GM12864 (cell line): ENCODE data around the gene PRKAA1.

Source experiments
- DNase-seq: peaks from one replicate; pipeline ENCODE4 v3.0.0-alpha.2; 2011; ENCODE audit warnings: low read depth
- H3K4me3 ChIP-seq: 2 replicates; pipeline ENCODE4 v1.5.1; 2011; ENCODE audit warnings: mild to moderate bottlenecking, low read depth, low read length, control low read depth
- TF ChIP-seq, protein P1 (sequence below): IDR thresholded peaks from 2 replicates; pipeline ENCODE4 v1.5.1; 2011; ENCODE audit warnings: low read depth, mild to moderate bottlenecking, moderate library complexity, low read length, control low read depth, inconsistent platforms; ENCODE audit errors: missing control alignments

PRKAA1 gene

DNA sequence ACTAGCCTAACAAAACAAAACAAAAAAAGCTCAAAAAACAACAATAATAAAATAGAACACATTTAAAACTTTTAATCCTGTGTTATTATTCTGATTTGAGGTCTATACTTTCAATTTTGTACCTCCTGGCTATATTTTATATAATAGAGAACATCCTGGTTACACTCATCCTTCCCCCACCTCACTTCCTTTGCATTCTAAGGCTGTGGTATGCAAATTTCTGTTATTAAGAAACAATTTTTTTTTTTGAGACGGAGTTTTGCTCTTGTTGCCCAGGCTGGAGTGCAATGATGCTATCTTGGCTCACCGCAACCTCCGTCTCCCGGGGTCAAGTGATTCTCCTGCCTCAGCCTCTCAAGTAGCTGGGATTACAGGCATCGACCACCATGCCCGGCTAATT, 39.9 kb upstream of the PRKAA1 start:
- no peak for DNase-seq
- no peak overlapping the region for H3K4me3 ChIP-seq
- TF ChIP-seq, protein P1, sequence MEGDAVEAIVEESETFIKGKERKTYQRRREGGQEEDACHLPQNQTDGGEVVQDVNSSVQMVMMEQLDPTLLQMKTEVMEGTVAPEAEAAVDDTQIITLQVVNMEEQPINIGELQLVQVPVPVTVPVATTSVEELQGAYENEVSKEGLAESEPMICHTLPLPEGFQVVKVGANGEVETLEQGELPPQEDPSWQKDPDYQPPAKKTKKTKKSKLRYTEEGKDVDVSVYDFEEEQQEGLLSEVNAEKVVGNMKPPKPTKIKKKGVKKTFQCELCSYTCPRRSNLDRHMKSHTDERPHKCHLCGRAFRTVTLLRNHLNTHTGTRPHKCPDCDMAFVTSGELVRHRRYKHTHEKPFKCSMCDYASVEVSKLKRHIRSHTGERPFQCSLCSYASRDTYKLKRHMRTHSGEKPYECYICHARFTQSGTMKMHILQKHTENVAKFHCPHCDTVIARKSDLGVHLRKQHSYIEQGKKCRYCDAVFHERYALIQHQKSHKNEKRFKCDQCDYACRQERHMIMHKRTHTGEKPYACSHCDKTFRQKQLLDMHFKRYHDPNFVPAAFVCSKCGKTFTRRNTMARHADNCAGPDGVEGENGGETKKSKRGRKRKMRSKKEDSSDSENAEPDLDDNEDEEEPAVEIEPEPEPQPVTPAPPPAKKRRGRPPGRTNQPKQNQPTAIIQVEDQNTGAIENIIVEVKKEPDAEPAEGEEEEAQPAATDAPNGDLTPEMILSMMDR = no peak

DNA sequence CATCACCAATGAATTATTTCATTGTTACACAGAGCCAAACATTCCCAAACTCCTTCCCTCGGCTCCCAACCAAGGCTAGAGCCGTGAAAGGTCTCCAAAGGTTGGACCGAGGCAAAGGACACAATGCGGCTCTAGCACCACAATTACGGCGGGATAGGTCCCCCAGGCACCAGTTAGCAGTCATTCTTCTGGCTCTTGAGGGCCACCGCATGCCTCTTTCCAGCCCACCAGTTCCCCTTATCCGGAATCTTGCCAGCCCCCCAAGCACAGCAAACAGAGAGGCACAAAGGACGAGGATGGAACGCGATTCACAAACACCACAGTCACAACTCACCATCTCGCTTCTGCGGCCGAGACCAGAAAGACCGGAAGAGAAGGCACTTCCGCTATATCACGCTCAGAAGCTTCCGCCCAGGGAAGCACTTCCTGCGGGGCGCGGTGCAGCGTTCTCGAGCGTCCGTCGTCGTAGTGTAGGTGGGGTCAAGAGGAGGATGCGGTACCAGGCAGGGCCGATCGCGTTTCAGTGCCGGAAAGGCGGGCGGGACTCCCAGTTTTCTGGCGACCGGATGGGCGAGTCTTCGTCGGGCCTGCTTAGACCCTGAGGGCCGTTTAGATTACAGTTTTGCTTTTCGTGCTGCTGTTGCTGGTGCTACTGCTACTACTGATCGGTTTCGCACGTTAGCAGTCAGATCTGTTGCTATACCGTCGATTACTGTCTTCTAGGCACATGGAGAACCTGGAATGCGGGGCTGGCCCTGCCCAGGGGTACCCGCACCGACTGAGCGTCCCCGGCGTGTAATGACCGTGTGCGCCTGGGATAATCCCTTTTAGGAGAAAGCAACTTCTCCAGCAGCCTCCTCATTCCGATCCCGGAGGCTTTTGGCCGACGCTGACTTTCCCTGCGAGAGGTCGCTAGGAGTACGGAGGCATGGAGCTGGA, 36.9 kb upstream of the PRKAA1 start, which contains the start of gene RPL37:
Gene RPL37, minus strand, starts transcription at position 374 of the 939 bp plus-strand sequence. Its CDS starts 37 bp downstream, at position 337.
- H3K4me3 ChIP-seq = peak within 1 kb of the TSS; percentile 95
- TF ChIP-seq, protein P1 = no peak
- DNase-seq = peak; percentile 93

DNA sequence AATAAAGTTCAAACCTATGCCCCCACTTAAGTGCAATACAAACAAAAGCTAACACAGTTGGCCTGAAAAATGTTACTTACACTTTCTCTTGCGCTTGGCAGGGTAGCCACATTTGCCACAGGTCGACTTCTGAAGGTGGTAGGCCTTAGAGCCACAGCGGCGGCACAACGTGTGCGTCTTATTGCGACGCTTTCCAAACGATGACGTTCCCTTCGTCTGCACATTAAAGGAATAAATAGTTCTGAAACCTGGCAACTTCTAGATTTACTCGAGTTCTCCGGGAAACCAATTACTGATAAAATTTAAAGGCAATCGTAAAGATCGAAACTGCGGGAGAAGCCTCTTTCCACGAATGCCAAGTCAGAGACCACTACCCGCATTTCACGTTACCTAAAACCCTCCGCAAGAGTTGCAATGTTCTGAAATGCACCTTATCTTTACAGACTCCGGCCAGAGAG, 36.2 kb upstream of the PRKAA1 start:
- TF ChIP-seq, protein P1 = no peak
- DNase-seq = no peak
- peak overlapping the region; percentile 95 for H3K4me3 ChIP-seq

DNA sequence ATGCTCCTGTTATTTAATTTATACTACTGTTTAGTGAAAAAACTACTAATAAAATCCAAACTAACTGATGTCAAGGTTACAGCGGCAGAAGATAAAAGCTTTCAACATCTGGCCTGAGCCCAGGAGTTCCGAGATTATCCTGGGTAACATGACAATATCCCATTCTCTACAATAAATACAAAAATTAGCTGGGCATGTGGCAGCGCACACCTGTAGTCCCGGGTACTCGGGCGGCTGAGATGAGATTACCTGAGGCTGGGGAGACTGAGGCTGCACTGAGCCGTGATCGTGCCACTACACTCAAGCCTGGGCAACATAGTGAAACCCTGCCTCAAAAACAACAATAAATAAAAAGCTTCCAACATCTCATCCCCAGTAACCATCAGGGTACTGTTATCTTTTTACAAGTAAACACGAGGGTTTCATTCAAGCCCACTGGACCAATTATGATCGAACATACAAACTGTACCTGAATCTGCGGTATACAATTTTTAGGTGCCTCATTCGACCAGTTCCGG, 35.6 kb upstream of the PRKAA1 start:
- DNase-seq = no peak
- TF ChIP-seq, protein P1 = no peak
- peak overlapping the region; percentile 95 for H3K4me3 ChIP-seq

DNA sequence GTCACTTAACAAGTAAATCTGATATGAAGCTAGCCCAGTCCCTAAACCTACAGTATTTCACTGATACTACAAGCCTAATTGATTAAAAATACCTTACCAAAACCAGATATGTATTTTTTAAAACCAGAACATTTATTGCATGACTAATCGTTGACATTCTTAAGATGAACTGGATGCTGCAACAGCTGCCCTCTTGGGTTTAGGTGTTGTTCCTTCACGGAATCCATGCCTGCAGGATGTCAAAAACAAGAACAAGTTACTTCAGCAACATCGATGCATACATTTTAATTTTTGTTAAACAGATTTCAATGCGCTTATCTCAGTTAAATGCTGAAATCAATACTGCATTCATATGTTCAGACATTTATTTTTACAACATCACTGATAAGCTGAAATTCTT, 34.2 kb upstream of the PRKAA1 start:
- H3K4me3 ChIP-seq = peak overlapping the region; percentile 95; the same call in 1 of the 2 replicates
- TF ChIP-seq, protein P1 = no peak
- no peak for DNase-seq

DNA sequence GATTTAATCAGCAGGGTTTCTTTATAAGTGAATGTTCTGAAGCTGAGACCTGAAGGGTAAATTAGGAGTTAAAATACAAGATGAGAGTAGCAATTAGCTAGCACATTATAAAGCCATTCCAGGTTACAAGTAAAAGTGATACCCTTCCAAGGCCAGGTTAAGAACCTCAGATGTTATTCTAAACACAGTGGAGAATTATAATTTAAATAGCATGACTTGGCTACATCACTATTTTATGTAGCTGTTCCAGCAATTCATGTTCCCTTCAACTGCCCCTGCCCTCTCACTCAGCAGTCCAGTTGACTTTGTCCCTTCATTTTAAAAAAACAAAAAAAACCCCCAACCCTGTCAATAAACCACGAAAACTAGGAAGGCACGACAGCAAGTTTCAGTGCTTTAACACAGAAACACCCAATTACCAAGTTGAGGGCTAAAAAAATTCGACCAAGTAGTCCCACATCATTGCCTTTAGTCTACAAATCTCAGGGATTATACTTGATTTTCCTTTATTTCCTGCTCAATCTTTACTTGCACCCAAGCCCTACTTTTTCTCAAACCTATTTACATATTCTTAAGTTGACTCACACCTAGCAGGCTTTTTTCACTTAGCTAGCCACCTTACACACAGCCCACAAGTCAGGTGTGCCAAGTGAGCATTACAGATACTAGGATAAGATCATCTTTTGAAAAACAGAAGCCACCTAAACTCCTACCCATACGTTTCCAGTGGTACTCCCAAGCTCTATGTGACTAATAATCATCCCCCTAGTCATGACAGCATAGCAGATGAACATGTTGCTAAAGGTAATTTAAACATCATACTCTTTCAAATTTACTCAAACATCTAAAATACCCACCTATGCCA, 33.4 kb upstream of the PRKAA1 start:
- no peak for DNase-seq
- no peak overlapping the region for H3K4me3 ChIP-seq
- TF ChIP-seq, protein P1 = no peak
